Stimulated activated CD8-positive, alpha-beta memory T cell treated with anti-CD3 and anti-CD28 coated beads, Interleukin-7, amount 100 ng/mL, for 48 hours (primary cell): ENCODE results near the gene SPEF1.
"Not testable (repeated sequence)": the region's sequence is repeated elsewhere in the genome, so short reads cannot be mapped to it uniquely, and the experiment has no call there.

Source experiments
- DNase-seq, 2 donors: peaks; one replicate each; pipeline ENCODE4 v3.0.0-alpha.2; 2020; ENCODE audit warnings: low read depth in 1 of 2; ENCODE audit errors: extremely low read depth in 1 of 2

SPEF1 gene

DNA sequence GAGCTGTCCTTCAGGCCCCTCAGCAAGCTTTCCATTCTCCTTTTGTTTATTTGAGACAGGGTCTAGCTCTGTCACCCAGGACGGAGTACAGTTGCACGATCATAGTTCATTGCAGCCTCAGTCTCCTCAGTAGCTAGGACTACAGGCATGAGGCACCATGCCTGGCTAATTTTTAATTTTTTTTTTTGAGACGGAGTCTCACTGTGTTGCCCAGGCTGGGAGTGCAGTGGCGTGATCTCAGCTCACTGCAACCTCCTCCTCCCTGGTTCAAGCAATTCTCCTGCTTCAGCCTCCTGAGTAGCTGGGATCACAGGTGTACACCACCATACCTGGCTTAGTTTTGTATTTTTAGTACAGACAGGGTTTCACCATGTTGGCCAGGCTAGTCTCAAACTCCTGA lies 8.0 kb upstream of the SPEF1 start:
- not testable (repeated sequence) for DNase-seq

DNA sequence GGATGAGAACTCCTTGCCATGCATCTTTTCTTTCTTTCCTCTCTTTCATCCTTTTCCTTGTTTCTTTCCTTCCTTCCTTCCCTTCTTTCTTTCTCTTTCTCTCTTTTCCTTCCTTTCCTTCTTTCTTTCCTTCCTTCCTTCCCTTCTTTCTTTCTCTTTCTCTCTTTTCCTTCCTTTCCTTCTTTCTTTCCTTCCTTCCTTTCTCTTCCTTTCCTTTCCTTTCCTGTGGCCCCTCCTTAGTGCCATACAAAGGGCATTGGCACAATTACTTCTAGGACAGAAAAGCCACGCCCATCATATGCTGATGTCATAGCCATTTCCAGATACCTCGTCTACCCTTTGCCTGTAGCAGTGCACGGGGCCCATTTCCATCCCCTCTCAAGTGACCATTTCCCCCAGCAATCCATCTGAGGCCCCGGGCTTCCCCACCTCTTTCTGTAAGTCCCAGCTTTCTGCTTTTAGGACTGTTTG lies 7.5 kb upstream of the SPEF1 start:
- no peak for DNase-seq

DNA sequence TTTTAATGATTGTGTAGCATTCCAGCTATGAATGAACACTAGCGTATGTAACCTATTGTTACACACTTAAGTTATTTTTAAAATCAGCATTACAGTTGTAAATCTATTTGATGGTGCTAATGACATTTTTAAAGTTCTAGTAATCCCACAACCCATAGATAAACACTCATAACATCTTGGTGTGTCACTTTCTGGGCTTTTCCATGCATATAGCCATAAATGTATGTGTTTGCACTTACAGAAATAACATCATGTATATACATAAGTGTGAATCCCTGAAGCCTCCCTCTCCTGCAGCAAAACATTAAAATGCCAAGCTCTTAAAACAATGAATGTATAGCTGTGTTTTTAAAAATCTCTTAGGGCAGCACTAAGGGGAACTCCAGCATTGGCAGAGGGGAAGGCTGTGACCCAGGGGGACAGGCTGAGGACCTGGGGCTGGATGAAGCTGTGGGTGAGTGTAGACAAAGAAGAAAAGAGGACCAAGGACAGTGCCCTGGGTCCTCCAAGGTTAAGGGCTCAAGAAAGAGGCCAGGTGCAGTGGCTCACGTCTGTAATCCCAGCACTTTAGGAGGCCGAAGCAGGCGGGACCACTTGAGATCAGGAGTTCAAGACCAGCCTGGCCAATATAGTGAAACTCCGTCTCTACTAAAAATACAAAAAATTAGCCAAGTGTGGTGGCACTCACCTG lies 6.2 kb upstream of the SPEF1 start:
- no peak for DNase-seq

DNA sequence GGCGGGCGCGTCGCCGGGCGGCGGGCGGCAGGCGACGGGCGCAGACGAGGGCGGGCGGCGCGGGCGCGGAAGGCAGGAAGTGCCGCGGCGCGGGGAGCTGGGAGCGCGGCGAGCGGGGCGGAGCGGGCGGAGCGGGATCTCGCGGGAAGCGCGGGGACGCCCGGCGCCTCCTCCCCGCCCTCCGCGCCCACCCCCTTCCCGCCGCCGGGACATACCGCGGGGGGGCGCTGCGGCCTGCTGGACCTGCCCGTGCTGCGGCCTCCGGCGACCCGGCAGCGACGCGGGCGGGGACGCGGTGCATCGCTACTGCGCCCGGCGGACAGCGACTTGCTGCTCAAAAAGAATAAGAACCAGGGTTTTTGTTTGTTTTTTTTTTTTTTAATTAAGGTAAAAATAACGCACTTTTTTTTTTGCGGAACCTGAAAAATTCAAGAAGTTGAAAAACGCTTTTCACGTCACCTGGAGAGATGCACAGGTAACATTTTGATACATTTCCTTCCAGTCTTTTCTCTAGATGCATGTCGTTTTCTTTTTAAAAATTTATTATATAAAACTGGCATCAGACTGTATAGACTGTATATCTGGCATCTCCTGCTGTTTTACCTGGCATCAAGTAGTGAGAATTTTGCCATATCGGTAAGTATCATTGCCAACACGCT lies 5.5 kb upstream of the SPEF1 start, which contains the start of gene CENPB:
CENPB (minus strand) TSS at position 76 of the 659 bp plus-strand sequence. CDS start 257 bp downstream, outside the sequence.
- DNase-seq, result peak; percentile 77 to 86

DNA sequence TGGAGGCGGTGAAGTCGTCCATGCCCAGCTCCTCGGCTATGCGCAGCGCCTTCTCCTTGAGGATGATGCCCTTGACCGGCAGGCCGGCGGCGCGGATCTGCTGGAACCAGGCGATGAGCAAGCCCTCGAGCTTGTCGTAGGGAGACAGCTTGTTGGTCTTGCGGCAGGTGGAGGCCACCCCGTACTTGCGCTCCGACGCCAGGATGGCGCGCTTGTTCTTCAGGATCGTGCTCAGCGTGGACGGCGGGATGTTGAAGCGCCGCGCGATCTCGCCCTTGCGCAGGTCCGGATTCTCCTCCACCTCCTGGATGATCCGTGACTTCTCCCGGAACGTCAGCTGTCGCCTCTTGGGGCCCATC lies 4.9 kb upstream of the SPEF1 start:
- no peak for DNase-seq

DNA sequence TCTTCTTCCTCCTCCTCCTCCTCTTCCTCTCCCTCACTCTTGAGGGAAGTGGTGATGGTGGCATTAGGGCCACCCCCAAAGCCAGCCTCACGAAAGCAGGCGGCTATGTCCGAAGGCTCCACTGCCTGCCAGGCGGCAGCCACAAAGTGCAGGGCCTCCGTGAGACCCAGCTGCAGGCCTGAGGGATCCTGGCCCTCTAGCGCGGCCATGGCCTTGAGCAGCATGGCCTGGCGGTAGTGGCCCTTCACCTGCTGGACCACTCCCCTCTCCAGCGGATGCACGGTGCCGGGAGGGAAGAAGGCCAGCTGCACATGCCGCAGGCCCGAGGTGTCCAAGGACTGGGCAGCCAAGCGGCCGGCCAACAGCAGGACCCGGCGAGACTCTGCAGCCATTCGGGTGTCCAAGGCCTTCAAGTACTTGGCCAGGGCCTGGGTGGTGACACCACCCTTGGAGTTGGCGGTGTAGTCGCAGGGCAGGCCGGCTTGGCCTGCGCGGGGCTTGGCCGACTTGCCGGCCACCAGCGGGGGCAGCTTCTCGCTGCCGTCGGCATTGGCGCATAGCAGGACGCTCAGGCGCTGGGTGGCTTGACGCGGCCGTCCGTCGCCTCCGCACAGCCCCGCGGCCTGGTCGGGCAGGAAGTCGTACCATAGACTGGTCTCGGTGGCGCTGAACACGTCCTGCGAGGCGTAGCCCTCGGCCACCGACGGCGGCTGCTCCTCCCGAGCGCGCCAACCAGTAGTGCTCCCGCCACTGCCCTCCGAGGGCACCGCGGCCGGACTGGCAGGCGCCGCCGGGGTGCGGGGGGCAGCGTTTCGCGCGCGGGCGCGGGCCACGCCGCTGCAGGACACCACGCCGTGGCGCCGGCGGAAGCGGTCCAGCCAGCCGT lies 4.2 kb upstream of the SPEF1 start:
- no peak for DNase-seq

DNA sequence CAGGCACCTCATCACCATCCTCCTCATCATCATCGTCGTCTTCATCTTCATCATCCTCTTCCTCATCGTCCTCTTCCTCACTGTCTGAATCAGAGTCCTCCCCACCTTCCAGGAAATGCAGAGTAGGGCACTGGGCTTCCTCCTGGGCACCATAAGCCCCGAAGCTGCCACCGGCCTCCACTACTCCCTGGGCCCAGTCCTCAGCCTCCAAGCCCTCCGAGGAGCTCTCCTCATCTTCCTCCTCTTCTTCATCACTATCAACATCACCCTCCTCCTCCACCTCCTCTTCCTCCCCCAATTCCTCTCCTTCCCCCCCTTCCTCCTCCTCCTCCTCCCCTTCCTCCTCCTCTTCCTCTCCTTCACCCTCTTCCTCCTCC lies 3.6 kb upstream of the SPEF1 start:
- DNase-seq, result no peak

DNA sequence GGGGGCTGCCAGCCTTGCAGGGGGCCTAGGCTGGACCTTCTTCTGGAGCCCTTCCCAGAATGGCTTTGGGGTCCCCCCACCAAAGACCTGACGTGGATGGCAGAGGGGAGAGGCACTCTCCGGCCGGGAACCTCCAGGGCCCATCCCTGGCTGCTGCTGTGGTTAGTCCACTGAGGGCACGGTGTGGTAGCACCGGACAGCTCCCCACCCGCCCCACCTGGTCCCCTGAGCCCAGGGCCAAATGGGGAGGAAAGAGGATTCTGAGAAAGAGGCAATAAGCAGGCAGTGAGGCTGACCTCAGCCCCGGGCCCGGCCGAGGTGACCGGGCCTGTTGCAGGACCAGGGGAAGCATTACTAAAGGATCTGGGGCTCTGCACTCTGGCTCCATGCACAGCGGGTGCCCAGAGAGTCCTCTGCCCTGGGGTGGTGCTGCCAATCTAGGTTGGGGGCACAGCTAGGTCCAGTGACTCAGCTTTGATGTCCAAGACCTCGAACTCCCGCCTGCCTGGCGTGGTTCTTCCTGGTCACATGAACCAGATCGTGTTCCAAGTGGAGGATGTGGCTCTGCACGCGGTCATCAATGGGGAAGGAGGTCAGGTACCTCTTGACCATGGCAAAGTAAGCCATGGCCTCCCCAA lies 3.1 kb upstream of the SPEF1 start:
- DNase-seq, result no peak

DNA sequence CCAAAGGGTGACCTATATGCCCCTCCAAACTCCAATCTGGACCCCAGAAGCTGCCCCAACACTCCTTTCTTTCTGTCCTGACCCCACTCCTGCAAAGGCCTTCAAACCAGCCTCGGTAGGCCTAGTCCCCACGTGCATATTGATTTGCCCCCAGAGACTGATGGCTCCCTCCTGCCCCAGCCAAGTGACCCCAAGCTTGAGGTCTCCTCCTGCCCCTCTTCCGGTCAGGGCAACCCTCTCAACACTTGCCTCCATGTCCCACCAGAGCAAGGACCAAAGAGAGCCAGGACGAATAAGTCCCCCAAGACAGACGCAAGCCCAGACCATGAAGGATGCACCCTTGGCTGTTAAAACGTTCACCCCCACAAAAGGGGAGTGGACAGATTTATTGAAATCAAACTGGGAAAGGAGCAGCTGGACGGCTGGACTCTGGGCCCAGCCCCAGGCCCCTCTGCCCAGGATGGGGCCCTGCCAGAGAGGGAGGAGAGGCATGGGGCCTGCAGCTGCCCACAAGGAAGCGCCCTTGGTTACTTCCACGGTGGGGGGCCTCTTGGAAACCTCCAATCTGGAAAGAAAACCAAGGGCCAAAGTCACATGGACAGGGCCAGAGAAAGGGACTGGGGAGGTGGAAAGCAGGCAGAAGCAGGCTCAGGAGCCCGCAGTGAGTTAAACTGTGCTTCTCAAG lies 2.4 kb upstream of the SPEF1 start:
- DNase-seq, result no peak

DNA sequence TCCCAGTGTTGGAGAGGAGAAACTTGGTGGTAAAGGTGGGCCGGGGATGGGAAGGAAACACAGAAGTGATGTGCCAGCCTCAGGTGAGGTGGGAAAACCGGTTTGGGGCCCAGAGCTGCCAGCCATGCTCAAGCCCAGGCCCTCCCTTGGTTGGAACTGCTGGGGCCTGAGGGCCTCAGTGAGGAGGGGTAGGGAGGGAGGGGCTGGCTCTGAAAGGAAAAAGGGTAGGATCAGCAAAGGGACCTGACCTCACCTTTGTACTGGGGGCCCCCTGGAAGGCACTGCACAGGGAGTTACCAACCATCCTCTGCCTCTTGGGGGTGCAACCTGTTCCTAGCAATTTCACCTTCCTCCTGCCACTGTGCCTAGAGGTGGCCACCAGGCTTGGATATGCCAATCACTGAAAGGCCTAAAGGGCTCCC lies 1.8 kb upstream of the SPEF1 start:
- DNase-seq, result no peak

DNA sequence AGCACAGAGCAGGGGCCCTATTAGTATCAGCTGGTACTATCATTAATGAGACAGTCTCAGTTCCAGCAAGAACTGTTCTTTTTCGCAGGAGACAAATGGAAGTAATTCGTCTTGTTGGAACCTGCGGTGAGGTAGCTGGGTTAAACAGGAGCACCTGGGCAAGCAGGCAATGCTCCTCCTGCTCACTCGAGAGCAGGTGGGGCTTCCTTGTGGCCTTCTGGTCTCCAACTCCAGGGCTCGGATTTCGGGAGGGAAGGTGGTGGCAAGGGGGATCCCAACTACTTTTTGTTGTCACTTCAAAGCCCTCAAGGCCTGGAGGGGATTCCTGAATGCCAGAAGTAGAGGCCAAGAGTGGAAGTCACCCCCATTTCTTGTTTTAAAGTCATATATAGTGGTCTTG lies 1.3 kb upstream of the SPEF1 start:
- DNase-seq, result no peak

DNA sequence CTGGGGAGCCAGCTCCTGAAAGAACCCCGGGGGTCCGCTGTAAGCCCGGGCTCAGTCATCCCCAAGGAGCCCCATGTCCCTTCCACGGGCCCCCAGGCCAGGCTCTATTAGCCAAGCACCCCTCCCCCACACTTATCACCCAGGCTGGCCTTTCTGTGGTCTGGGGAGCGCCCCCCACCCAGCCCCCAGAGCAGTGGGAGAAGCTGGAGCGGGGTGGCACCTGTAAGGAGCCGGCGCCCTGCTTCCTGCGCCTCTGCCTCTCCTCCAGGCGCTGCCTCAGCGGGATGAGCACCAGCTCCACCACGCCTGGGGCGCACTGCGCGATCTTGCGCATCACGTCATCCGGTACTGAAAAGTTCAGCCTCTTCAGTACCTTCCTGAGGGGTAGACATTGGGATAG lies 2.3 kb downstream of the SPEF1 start:
- no peak for DNase-seq

DNA sequence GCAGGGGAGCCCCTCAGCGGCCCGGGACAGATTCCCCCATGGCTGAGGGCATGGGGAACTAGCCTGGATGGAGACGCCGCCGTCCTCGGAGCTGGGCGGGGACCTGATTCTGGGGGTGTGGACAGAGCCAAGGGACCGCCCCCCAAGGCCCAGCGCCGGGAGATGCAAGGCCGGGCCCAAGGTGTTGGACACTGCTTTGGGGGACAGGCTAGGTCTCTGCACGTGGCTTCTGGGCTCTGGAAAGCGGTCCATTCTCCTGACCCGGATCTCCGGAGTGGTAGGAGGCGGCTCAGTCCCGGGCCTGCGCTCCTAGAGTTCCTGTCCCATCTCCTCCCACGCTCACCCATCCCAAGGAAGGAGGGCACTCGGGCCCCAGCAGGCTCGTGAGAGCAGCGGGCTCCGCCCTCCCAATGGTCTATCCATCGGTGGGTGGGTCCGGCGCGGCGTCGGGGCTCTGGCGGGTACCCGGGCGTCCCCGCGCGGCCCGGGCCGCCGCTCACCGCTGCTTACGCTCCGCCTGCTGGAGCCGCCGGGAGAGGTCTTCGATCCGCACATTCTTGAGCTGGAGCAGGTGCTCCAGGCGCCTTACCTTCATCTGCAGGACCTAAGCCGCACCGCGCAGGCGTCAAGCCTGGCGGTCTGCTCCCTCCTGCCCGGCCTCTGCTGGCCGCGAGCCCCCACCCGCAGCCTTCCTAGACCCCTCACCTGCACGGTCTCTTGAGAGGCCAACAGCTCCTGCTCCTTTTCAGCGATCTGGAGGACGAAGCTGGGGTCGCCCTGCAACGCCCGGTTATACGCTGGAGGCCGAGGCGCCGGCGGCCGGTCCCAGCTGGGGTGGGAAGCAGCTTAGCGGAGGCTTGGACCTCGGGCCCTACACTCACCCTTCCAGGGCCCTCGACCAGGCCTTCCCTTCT lies 3.3 kb downstream of the SPEF1 start:
- no peak for DNase-seq

DNA sequence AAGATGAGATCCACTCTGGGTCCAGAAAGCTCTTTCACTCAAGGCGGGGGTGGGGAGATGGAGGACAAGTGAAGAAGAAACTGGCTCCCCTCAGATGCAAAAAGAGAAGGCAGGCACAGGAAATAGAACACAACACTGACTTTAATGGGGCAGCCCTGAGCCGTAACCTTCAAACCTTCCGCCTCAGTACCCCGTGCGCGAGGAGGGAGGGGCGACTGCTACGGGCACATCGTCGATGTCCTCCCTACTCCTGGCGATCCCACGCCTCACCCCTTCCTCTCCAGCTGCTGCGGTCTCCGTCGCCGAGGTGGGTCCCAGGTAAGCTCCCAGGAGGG lies 3.9 kb downstream of the SPEF1 start:
- no peak for DNase-seq

DNA sequence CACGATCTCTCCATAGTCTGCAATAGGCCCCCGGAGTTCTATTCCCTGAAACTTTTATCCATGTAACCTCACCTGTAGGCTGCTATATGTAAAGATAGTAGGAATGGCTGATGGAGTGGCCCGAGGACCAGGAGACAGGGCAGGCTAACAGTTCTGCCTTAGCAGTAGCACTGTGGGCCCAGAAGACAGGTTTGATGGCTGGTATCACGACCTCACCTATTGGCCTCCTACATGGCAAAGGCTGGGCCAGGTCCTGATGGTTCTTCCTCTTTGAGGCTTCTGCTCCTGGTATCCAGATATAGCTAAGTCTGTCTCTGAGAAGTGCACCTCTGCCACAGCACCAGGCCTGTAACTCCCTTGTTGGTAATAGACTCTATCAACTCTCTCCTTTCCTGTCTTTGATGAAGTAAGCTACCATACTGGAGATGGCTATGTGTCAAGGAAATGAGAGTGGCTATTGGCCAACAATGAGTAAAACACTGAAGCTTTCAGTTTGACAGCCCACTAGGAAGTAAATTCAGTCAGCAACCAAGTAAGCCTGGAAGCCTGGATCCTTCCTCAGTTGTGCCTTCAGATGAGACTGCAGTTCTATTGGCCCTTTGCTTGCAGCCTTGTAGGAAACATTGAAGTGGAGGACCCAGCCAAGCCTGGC lies 5.7 kb downstream of the SPEF1 start:
- DNase-seq, result no peak

DNA sequence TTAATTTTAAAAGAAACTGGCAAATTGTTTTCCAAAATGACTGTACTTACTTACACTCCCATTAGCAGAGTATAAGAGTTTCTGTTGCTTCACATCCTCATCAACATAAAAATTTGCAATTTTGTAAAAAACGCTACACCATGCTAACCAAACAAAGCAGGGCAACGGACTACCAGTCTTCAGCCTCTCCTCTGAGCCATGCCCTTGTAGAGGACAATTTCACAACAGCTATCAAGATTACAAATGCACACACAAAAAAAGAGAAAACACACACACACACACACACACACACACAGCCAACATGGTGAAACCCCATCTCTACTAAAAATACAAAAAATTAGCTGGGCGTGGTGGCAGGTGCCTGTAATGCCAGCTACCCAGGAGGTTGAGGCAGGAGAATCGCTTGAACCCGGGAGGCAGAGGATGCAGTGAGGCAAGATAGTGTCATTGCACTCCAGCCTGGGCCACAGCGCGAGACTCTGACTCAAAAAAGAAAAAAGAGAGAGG lies 9.6 kb downstream of the SPEF1 start:
- DNase-seq, result no peak

DNA sequence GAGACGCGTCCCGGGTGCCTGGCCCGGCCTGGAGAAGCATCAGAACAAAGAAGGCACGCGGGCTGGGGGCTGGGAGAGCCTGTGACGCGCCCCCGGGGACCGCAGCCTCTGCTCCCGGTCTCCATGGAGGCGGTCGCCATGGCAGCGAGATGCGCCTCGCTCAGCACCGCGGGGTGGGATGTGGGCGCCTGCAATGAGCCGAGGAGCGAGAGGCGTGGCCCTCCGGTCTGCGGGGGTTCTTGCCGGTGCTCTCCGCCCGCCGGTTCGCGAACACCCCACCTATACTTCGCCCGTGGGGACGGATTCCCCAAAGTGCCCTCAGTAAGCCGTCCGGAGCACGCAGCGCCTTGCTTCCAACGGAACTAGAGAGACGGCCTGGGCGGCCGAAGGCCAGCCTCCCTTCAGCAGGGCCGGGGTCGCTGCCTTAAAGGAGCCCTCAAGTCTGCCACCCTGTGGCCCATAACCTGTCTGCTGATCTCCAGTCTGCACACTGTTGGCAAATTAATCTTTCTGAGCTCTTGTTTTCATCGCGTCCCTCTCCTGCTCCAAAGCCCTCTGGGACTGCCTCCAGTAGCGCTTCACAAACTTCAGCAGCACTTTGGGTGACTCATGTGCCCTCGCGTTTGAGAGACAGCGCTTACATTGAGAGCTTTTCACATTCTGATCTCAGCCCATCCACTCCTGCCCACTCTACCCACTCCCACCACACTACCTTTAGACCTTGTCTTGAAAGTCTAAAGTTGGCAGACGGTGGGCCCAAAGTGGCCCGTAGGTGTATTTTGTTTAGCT lies 12.7 kb downstream of the SPEF1 start:
- DNase-seq, result peak in 1 of 2 donors; percentile 66
